ENCODE results near the gene LY6G6F.
"Not testable (repeated sequence)": the region's sequence is repeated elsewhere in the genome, so short reads cannot be mapped to it uniquely, and the experiment has no call there.

LY6G6F gene

GRCh38 chr6:31705931-31706330, 735 bp upstream of the LY6G6F start:
- no peak for DNase-seq

GRCh38 chr6:31707701-31708100, 1.0 kb downstream of the LY6G6F start:
- no peak for DNase-seq

GRCh38 chr6:31708224-31708623, 1.6 kb downstream of the LY6G6F start:
- DNase-seq: no peak

- not testable (repeated sequence) for DNase-seq
These were observed 2.5 kb downstream of the LY6G6F start for GRCh38 chr6:31709157-31709556.

- DNase-seq: no peak
These were observed 4.0 kb downstream of the LY6G6F start for GRCh38 chr6:31710523-31711219.

- no peak for DNase-seq
These were observed 4.6 kb downstream of the LY6G6F start for GRCh38 chr6:31711233-31711632.

- no peak for DNase-seq
These were observed 5.6 kb downstream of the LY6G6F start for GRCh38 chr6:31712296-31712695.

GRCh38 chr6:31713465-31713864, 6.8 kb downstream of the LY6G6F start:
- DNase-seq: no peak

- DNase-seq: no peak
These were observed 7.5 kb downstream of the LY6G6F start for GRCh38 chr6:31713991-31714684.

GRCh38 chr6:31715022-31715958, 8.6 kb downstream of the LY6G6F start, which contains the start of gene LY6G6D:
Gene LY6G6D (plus strand): TSS chr6:31715348. CDS start chr6:31715356, 8 bp downstream.
- no peak for DNase-seq

- no peak for DNase-seq
These were observed 11.0 kb downstream of the LY6G6F start for GRCh38 chr6:31717499-31718222.

GRCh38 chr6:31718265-31718664, 11.6 kb downstream of the LY6G6F start:
- DNase-seq: no peak

- DNase-seq: no peak
These were observed 12.3 kb downstream of the LY6G6F start for GRCh38 chr6:31719001-31719400.

GRCh38 chr6:31720196-31720770, 13.6 kb downstream of the LY6G6F start:
- no peak for DNase-seq

- no peak for DNase-seq
These were observed 14.8 kb downstream of the LY6G6F start, which contains the start of gene LY6G6C for GRCh38 chr6:31721351-31722020. Gene LY6G6C (minus strand): TSS chr6:31721746. CDS start chr6:31721679, 67 bp downstream.

- no peak for DNase-seq
These were observed 15.5 kb downstream of the LY6G6F start for GRCh38 chr6:31722173-31722572.

GRCh38 chr6:31723245-31723979, 16.7 kb downstream of the LY6G6F start, which contains the start of gene MPIG6B:
Gene MPIG6B (plus strand): TSS chr6:31723373. CDS start chr6:31723384, 11 bp downstream.
- no peak for DNase-seq

- DNase-seq: no peak
These were observed 17.5 kb downstream of the LY6G6F start for GRCh38 chr6:31723980-31724691.

GRCh38 chr6:31725502-31726350, 19.1 kb downstream of the LY6G6F start:
- DNase-seq: no peak
